ENCODE measurements around the gene ROBO3. TPM values are rescaled to one million over a fixed set of nuclear protein-coding genes. Genes with fewer than 3 reads are reported as not detected.

Gene ROBO3
- total RNA-seq, 8 experiments from 2014 or later = 6.3 to 43.6 (median 15.9) TPM

- WGBS, 10 experiments = 37 to 100% (median 93%) methylated on average over 2 of the region's 2 CpGs; no CpG with 5 or more reads in 3 of the 10 experiments
- H3K27ac ChIP-seq = no peak overlapping the region
- H3K4me3 ChIP-seq = no peak overlapping the region
- ATAC-seq (replicated peaks in 6 of 8) = no peak
- peaks cover 6 to 15% of the 10 kb centered on the region in 2 donors for H3K4me1 ChIP-seq (replicated peaks in 1 of 2)
- in situ Hi-C loops (cut with MboI; ENCODE audit: low pct_unique_long_range_greater_than_20kb in 2 of 9, low sequenced_read_pairs in 9 of 9, unreplicated experiment in 9 of 9) = no loop called here
These were observed 24.9 kb downstream of the ROBO3 start for GRCh38 chr11:124890151-124890550.

DNA sequence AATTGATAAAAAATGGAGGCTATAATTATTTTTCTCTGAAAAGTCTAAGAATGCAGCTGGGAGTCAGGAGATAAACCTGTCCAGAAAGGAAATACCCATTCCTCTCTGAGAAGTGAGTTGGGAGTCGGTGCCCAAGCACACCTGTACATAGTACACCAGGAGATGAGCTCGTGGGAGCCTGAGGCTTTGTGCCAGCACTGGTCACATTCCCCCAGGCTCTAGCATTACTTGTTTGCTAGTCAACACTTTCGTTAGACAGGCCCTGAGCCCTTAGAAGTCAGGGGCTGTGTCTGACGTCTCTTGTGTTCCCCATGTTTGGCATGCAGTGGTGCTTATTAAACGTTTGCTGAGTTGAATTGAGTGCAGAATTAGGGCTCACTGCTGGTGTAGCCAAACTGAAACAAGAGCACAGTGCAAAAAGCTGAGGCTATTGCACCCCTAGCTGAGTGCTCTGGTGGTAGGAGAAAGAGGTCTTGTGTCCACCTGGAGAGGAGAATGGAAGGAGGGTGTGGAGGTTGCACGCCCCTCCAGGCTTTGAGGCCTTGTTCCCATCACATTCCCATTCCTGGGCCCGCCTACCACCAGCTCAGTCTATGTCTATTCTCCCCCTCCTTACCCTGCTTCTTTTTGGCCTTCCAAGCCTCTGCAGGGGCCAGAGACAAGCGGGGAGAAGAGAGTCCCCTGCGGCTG, 25.6 kb downstream of the ROBO3 start:
- in situ Hi-C loops (cut with MboI; ENCODE audit: low pct_unique_long_range_greater_than_20kb in 2 of 9, low sequenced_read_pairs in 9 of 9, unreplicated experiment in 9 of 9) = no loop called here

GRCh38 chr11:124891373-124891861, 26.2 kb downstream of the ROBO3 start:
- 33 to 60% (median 49%) methylated on average over 1 to 9 of the region's 12 CpGs; no CpG with 5 or more reads in 5 of the 10 experiments for whole genome bisulfite sequencing, 10 experiments
- peak; percentile 18 to 93 (median 82) for ATAC-seq (replicated peaks in 6 of 8)
- in situ Hi-C loops (cut with MboI; ENCODE audit: low pct_unique_long_range_greater_than_20kb in 2 of 9, low sequenced_read_pairs in 9 of 9, unreplicated experiment in 9 of 9) = no loop called here
- Histone ChIP-seq H3K4me3 (no peak overlapping the region), H3K4me1 (replicated peaks in 1 of 2) (peaks cover 6 to 15% of the 10 kb centered on the region in 2 donors), H3K27ac (peak overlapping the region; percentile 19 to 55)

More for the DNA sequence above, 25.6 kb downstream of the ROBO3 start:
- no peak for ATAC-seq (replicated peaks in 6 of 8)
- peak overlapping the region; percentile 19 to 55 for H3K27ac ChIP-seq
- peaks cover 6 to 15% of the 10 kb centered on the region in 2 donors for H3K4me1 ChIP-seq (replicated peaks in 1 of 2)
- WGBS, 10 experiments = 38 to 90% (median 67%) methylated on average over 1 to 6 of the region's 9 CpGs; no CpG with 5 or more reads in 2 of the 10 experiments
- H3K4me3 ChIP-seq = no peak overlapping the region

- 80 to 100% (median 87%) methylated on average over 1 to 2 of the region's 2 CpGs; no CpG with 5 or more reads in 4 of the 10 experiments for WGBS, 10 experiments
- no peak for ATAC-seq (replicated peaks in 6 of 8)
- in situ Hi-C loops (cut with MboI; ENCODE audit: low pct_unique_long_range_greater_than_20kb in 2 of 9, low sequenced_read_pairs in 9 of 9, unreplicated experiment in 9 of 9) = no loop called here
- Histone ChIP-seq H3K4me3 (no peak overlapping the region), H3K4me1 (replicated peaks in 1 of 2) (peaks cover 6 to 15% of the 10 kb centered on the region in 2 donors), H3K27ac (no peak overlapping the region)
These were observed 26.9 kb downstream of the ROBO3 start for GRCh38 chr11:124892146-124892545.

DNA sequence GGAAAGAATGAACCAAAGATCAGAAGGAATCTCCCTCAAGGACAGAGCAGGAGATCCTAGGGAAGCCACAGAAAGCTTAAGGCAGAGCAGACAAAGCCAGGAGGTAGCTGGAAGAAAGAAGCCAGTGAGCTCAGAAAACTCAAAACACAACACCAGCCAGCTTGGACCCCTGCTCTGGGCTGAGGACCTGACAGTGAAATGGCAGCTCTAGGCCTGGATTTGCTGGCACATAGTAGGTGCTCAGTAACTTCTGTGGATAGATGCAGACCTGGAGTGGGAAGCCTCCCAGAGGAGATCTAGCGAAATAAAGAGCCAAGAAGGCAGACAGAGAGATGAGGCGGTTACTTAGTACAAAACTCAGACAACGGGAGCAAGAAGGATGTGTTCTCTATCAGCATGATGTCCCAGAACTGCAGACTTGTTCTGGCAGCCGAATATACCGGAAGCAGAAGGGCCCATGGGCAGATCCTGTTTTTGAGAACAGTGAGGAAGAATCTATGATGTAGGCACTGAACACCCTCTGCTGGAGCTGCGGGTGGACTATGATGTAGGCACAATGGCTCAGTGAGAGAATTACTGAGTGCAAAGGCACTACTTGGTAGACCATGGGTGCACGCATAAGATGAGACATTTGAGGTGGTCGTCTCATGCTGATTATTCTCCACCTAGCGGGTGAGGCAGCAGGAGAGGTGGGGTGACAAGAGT, 27.7 kb downstream of the ROBO3 start:
- in situ Hi-C loops (cut with MboI; ENCODE audit: low pct_unique_long_range_greater_than_20kb in 2 of 9, low sequenced_read_pairs in 9 of 9, unreplicated experiment in 9 of 9) = no loop called here
- Histone ChIP-seq H3K4me1 (replicated peaks in 1 of 2) (peaks cover 10 to 15% of the 10 kb centered on the region in 2 donors), H3K27ac (no peak overlapping the region), H3K4me3 (no peak overlapping the region)
- no peak for ATAC-seq (replicated peaks in 6 of 8)
- 79 to 100% (median 90%) methylated on average over 1 to 9 of the region's 9 CpGs; no CpG with 5 or more reads in 1 of the 10 experiments for WGBS, 10 experiments

DNA sequence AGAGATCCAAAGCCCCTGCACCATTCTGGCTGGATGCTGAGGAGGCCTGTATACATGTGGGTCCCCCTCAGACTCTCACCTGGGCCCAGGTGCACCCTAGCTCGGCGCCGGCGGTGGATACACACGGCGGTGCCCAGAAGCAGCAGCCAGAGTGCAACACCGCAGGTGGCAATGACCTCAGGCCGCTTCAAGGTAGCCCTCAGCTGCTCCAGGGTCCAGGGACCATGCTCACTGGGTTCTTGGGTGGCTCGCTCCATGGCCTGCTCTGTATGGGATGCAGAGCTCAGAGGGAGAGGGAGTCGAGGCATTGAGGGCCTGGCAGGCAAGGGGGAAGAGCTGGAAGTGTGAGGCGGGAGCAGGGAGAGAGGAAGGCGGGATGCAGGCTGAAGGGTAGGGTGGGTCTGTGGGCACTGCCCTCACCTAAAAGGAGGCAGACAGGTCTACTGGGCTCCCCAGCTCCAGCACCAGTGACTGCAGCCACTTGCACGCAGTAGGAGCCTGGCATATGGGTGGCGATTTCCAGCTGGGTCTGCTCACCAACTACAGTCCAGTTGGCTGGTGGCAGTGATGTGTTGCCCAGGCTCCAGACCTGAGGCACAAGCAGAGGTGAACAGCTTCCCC, 28.7 kb downstream of the ROBO3 start:
- in situ Hi-C loops (cut with MboI; ENCODE audit: low pct_unique_long_range_greater_than_20kb in 2 of 9, low sequenced_read_pairs in 9 of 9, unreplicated experiment in 9 of 9) = no loop called here
- 60 to 100% (median 88%) methylated on average over 1 to 8 of the region's 14 CpGs; no CpG with 5 or more reads in 7 of the 10 experiments for WGBS, 10 experiments
- H3K4me1 ChIP-seq (replicated peaks in 1 of 2) = peaks cover 10 to 15% of the 10 kb centered on the region in 2 donors
- no peak overlapping the region for H3K27ac ChIP-seq
- no peak overlapping the region for H3K4me3 ChIP-seq
- ATAC-seq (replicated peaks in 6 of 8) = no peak

DNA sequence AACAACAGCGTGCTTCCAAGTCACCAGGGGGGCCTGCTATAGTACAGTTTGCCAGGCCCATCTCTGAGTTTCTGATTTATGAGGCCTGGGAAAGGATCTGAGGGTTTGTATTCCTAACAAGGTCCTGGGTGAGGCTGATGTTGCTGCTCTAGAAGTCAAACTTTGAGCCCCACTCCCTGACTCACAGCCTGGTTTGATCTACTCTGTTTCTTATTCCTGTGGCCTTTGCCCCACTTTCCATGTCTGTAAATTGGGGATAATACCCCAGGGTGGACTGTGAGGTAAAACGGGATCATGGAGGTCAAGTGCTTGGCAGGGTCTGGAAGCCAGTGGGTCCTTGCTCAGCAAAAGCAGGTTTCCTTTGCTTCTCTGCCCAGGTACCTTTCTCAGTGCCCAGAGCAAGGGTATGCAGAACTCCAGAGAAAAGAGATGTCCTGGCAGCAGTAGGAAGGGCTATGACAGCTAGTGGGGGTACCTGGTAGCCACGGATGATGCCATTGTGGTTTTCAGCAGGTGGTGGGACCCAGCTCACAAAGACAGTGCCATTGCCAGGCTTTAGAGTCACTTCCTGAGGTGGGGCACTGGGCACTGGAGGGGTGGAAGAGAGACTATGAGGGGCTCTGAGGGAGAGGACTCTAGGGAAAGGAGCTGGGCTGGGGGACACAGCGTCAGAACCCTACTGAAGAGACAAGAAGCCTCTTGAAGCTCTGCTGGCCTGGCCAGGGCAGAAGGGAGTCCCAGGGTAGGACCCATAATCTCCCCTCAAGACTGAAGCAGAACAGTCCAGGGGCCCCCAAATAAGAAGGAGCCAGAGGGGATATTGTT, 29.6 kb downstream of the ROBO3 start:
- in situ Hi-C loops (cut with MboI; ENCODE audit: low pct_unique_long_range_greater_than_20kb in 2 of 9, low sequenced_read_pairs in 9 of 9, unreplicated experiment in 9 of 9) = no loop called here
- Histone ChIP-seq H3K4me3 (no peak overlapping the region), H3K27ac (no peak overlapping the region), H3K4me1 (replicated peaks in 1 of 2) (peaks cover 10 to 15% of the 10 kb centered on the region in 2 donors)
- ATAC-seq (replicated peaks in 6 of 8) = no peak
- 35 to 81% (median 73%) methylated on average over 1 to 4 of the region's 4 CpGs; no CpG with 5 or more reads in 3 of the 10 experiments for WGBS, 10 experiments

DNA sequence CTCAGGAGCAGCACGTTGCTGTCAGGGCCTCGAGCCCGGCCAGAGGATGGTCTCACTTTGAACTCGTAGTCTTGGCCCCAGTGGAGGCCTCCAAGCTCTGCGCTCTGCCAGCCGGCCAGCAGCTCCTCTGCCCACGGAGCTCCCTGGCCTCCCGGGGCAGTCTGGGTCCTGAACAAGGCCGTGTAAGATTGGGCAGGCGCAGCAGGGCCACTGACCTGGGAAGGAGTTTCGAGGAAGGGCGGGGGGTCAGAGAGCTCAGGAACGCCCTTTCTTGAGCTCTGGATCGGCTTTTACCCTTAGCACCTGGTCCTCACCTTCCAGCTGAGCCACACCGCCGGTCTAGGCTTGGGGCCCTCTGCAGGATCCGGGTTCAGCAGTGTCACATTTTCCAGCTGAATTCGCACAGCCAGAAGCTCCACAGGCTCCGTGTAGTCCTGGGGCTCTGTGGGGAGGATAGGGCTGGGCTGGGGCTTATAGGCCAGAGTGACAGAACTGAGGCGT, 30.3 kb downstream of the ROBO3 start:
- in situ Hi-C loops (cut with MboI; ENCODE audit: low pct_unique_long_range_greater_than_20kb in 2 of 9, low sequenced_read_pairs in 9 of 9, unreplicated experiment in 9 of 9) = no loop called here
- no peak overlapping the region for H3K27ac ChIP-seq
- H3K4me3 ChIP-seq = no peak overlapping the region
- 73 to 100% (median 94%) methylated on average over 2 to 9 of the region's 20 CpGs; no CpG with 5 or more reads in 7 of the 10 experiments for WGBS, 10 experiments
- H3K4me1 ChIP-seq (replicated peaks in 1 of 2) = peaks cover 10 to 13% of the 10 kb centered on the region in 2 donors
- no peak for ATAC-seq (replicated peaks in 6 of 8)

- no peak overlapping the region for H3K27ac ChIP-seq
- no peak for ATAC-seq (replicated peaks in 6 of 8)
- in situ Hi-C loops (cut with MboI; ENCODE audit: low pct_unique_long_range_greater_than_20kb in 2 of 9, low sequenced_read_pairs in 9 of 9, unreplicated experiment in 9 of 9) = no loop called here
- no peak overlapping the region for H3K4me3 ChIP-seq
- H3K4me1 ChIP-seq (replicated peaks in 1 of 2) = peaks cover 4 to 6% of the 10 kb centered on the region in 2 donors
- WGBS, 10 experiments = 60 to 100% (median 91%) methylated on average over 1 to 11 of the region's 16 CpGs; no CpG with 5 or more reads in 6 of the 10 experiments
These were observed 31.0 kb downstream of the ROBO3 start for GRCh38 chr11:124896071-124896750.

DNA sequence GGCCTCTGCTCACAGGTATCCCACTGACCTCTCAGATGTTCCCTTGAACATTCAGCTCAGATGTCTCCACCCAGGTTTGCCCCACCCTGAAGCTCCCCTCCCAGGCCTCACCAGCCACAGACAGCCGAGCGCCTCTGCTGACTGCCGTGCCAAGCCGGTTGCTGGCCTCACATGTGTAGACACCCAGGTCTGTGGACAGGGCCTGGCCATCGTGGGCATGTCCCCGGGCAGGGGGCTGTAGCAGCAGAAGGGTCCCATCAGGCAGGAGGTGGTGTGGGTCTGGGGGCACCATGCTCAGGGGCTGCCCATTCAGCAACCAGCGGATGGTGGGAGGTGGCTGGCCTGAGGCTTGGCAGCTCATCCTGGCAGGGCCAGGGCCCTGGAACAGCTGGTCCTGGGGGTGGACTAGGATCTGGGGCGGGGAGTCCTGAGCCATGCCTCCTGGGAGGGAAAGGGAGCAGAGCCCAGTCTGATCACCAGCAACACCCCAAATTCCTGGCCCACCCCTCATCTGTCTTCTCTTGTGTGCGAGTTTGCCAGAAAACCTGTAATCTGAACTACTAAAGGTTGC, 31.7 kb downstream of the ROBO3 start:
- Histone ChIP-seq H3K4me1 (replicated peaks in 1 of 2) (peaks cover 4 to 6% of the 10 kb centered on the region in 2 donors), H3K27ac (no peak overlapping the region), H3K4me3 (no peak overlapping the region)
- peak in 2 of 8 experiments; percentile 7 to 39 for ATAC-seq (replicated peaks in 6 of 8)
- in situ Hi-C loops (cut with MboI; ENCODE audit: low pct_unique_long_range_greater_than_20kb in 2 of 9, low sequenced_read_pairs in 9 of 9, unreplicated experiment in 9 of 9) = no loop called here
- 0 to 100% (median 60%) methylated on average over 1 to 2 of the region's 9 CpGs; no CpG with 5 or more reads in 5 of the 10 experiments for WGBS, 10 experiments

GRCh38 chr11:124897674-124898262, 32.5 kb downstream of the ROBO3 start, which contains the start of gene ROBO4:
Gene ROBO4, minus strand, starts transcription at chr11:124897865. Its CDS starts 70 bp downstream, at chr11:124897795.
- WGBS, 10 experiments = 0 to 100% (median 78%) methylated on average over 1 to 8 of the region's 12 CpGs; no CpG with 5 or more reads in 5 of the 10 experiments
- H3K4me3 ChIP-seq = no peak within 1 kb of the TSS
- no peak within 1 kb of the TSS for H3K27ac ChIP-seq
- H3K4me1 ChIP-seq (replicated peaks in 1 of 2) = peaks cover 4 to 6% of the 10 kb centered on the region in 2 donors
- ATAC-seq (replicated peaks in 6 of 8) = no peak
- in situ Hi-C loops (cut with MboI; ENCODE audit: low pct_unique_long_range_greater_than_20kb in 2 of 9, low sequenced_read_pairs in 9 of 9, unreplicated experiment in 9 of 9) = no loop called here
